GM19099 (cell line): ENCODE data around the gene LGR4.

Experiments used
- POLR2A ChIP-seq: IDR thresholded peaks from 3 replicates; pipeline ENCODE4 v1.6.1; 2011; ENCODE audit warnings: low read depth; ENCODE audit not compliant: insufficient read length; ENCODE audit errors: extremely low read depth

LGR4 gene

GRCh38 chr11:27429761-27430393, 42.7 kb downstream of the LGR4 start:
- TF ChIP-seq POLR2A = no peak

DNA sequence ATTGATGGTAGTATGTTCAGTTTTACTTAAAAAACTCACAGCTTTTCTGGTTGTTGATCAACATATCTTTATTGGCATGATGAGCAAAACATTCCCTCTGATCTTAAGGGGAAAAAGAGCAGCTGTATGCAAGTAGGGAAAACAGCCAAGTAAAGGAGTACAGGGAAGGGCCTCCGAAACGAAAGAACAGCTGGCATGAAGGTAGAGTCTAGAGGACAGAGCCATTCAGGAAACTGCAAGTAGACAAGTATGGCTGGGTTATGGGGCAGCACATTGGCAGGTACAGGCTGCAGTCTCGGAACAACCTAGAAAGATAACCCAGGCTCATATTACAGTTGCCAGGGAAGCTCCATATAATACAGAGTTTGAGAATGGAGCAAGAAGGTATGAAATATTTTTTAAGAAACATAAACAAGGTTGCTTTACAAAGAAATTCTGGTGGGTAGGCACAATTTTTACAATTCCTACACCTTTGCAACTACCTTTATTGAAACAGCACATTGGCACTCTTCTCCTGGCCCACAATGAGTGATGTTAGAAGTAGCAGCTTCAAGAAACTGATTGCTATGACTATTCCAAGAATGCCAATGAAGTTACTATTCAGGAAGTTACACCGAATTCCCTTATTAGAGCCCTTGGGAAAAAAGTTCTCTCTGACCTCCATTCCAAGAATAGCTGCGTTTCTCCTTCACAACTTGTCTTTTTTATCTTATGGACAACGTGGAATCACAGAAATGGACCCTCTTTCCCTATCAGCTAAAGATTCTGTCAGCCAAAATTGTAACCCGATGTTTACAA, 45.2 kb downstream of the LGR4 start:
- TF ChIP-seq POLR2A = no peak

- no peak for TF ChIP-seq POLR2A
These were observed 46.8 kb downstream of the LGR4 start for GRCh38 chr11:27425814-27426213.

- TF ChIP-seq POLR2A = no peak
These were observed 49.5 kb downstream of the LGR4 start for GRCh38 chr11:27423125-27423524.

GRCh38 chr11:27421819-27422494, 50.6 kb downstream of the LGR4 start:
- no peak for TF ChIP-seq POLR2A

DNA sequence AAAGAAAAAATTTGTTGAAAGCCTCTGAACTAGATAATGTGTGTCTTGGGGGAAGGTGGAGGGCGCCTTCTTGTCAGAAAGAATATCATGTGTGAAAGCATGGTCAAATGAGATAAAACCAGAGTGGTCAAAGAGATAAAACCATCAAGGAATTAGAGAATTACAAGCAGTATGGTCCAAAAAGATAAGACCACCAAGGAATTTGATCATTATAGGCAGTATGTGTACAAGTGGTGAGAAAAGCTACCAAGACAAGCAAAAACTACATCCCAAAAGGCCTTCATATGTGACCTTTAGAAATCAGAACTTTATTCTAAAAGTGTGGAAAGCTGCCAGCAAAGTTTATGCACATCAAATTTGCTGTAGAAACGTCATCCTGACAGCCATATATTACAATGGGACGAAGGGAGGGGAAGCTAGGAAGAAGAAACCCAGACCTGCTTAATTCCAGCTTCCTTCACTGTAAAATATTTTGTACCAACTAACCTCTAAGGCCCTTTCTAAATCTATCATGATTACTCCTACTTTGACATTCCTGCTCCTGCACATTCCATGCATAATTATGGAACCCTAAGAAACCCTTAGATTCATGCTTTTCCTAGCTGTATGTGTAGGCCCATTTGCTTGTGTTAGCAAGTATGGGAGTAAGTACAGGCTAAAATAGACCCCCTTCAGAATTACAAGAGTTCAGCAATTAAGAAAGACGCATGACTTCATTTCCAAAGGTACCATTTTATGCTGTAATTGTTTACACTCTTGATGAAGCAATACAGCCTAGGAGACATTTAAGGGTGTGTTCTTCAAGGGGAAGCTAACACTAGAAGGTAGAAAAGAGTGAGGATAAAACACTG, 51.6 kb downstream of the LGR4 start:
- no peak for TF ChIP-seq POLR2A

DNA sequence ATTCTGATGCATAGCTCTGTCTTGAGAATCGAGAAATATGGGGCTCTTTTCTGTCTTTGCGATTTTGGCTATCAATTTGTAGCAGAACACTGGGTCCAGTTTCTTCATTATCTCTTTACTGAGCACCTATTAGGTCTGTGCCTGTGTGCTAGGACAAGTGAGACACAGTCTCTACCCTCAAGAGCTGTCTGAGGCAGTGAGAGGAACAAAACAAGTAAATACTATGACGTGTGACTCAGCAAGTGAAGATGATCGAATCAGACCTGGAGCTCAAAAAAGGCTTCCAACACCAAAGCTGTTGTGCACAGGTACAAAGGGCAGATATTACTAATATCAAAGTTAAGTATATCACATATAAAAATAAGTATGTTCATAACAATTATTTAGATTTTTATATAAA, 52.4 kb downstream of the LGR4 start:
- no peak for TF ChIP-seq POLR2A

DNA sequence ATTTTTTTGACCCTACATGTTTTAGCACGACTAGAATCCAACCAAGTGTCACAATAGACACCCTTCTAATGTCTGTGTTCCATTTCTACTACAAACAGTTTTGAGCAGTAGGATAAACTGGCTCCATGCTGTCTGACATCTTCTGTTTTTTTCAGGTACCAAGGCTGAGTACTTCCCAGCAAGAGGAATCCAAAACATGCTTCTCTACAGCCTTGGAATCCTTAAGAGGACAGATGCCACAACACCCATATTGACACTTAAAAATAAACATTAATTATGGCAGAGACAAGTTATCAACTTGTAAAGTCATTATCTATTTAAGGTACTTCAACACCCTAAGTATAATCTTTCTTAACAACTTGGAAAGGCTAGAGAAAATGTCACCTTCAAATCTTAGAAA, 54.2 kb downstream of the LGR4 start:
- no peak for TF ChIP-seq POLR2A

DNA sequence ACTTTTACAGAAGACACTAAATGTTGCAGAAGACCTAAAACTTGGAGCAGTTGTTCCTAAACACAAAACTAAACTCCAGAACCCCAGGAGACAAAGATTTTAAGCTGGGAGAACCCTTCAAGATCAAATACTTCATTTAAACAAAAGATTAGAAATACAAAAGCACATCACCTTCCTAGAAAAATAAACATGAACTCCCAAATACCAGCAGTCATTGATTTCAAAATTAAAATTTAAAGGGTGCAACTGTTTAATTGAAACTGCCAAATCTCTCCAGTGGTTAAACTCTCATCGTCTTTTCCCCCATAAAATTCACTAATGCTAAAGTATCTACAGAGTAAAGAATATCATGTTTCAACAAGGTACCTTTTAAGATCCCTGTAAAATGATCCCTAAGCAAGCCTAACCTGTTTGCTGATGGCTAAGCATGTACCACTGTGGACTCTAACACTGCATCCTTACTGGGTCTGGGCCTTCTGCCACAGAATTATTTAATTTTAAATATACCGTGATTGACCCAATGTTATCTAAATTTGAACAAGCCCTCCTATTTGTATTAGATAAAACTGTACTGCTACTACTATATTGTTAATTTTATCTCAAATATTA, 55.9 kb downstream of the LGR4 start:
- no peak for TF ChIP-seq POLR2A

DNA sequence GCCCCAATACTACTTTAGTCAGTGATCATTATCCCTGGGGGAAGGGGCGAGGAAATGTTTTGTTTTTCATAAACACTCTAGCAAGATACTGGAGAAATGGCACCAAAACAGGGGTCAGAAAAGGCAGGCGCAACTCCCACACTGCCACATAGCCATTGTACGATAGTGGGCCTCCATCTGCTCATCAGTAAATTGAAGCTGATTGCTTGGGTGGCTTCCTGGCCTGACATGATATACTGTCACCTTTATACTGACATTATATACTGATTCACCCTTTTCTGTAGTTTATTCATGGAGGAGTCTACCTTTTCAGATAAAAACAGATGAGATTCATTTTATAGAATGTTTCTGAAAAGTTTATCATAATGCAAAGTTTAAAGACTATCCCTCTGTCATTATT, 57.9 kb downstream of the LGR4 start:
- no peak for TF ChIP-seq POLR2A

GRCh38 chr11:27413218-27413617, 59.4 kb downstream of the LGR4 start:
- no peak for TF ChIP-seq POLR2A

- TF ChIP-seq POLR2A = no peak
These were observed 60.3 kb downstream of the LGR4 start for GRCh38 chr11:27412192-27412691.

GRCh38 chr11:27411328-27411727, 61.3 kb downstream of the LGR4 start:
- no peak for TF ChIP-seq POLR2A

GRCh38 chr11:27410272-27410671, 62.3 kb downstream of the LGR4 start:
- no peak for TF ChIP-seq POLR2A

DNA sequence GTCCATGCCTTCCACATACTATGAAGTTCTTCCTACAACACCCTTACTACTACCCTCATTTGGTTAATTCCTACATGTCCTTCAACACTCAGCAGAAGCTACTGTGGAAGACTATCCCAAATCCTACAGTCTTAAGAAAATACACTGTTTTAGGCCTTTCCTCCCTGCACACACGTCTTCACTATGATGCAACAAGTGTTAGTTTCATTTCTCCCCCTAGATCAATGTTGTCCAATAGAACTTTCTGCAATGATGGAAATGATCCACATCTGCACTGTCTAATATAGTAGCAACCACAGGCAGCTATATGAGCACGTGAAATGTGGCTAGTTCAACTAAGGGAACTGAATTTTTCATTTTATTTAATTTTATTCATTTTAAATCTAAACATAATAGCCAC, 62.8 kb downstream of the LGR4 start:
- TF ChIP-seq POLR2A = no peak

GRCh38 chr11:27409049-27409448, 63.5 kb downstream of the LGR4 start:
- no peak for TF ChIP-seq POLR2A
